Measurements from ENCODE around the gene RAD51B.

The RAD51B gene

GRCh38 chr14:68623826-68624225 is 804.2 kb downstream of the RAD51B start:
- DNase-seq (ENCODE audit: low read depth, low spot score) = peak; percentile 28
- no peak for TF ChIP-seq CTCF (IDR thresholded peaks at IDR 0.05; ENCODE audit: low read depth, low read length)
- no peak overlapping the region for H3K4me3 ChIP-seq (ENCODE audit: low read depth, low read length)
- in situ Hi-C loops (cut with HindIII; ENCODE audit: low sequenced_read_pairs) = no loop called here

- DNase-seq (ENCODE audit: low read depth, low spot score) = no peak
- no peak overlapping the region for H3K4me3 ChIP-seq (ENCODE audit: low read depth, low read length)
- in situ Hi-C loops (cut with HindIII; ENCODE audit: low sequenced_read_pairs) = no loop called here
- no peak for TF ChIP-seq CTCF (IDR thresholded peaks at IDR 0.05; ENCODE audit: low read depth, low read length)
Observed at GRCh38 chr14:68624541-68625220, 805.1 kb downstream of the RAD51B start.

GRCh38 chr14:68625366-68626090 is 805.9 kb downstream of the RAD51B start:
- DNase-seq (ENCODE audit: low read depth, low spot score) = no peak
- in situ Hi-C loops (cut with HindIII; ENCODE audit: low sequenced_read_pairs) = no loop called here
- H3K4me3 ChIP-seq (ENCODE audit: low read depth, low read length) = no peak overlapping the region
- no peak for TF ChIP-seq CTCF (IDR thresholded peaks at IDR 0.05; ENCODE audit: low read depth, low read length)

- DNase-seq (ENCODE audit: low read depth, low spot score) = no peak
- H3K4me3 ChIP-seq (ENCODE audit: low read depth, low read length) = no peak overlapping the region
- in situ Hi-C loops (cut with HindIII; ENCODE audit: low sequenced_read_pairs) = no loop called here
- TF ChIP-seq CTCF (IDR thresholded peaks at IDR 0.05; ENCODE audit: low read depth, low read length) = no peak
Observed at GRCh38 chr14:68626386-68626785, 806.8 kb downstream of the RAD51B start.

GRCh38 chr14:68627050-68627867 is 807.7 kb downstream of the RAD51B start:
- in situ Hi-C loops (cut with HindIII; ENCODE audit: low sequenced_read_pairs) = no loop called here
- DNase-seq (ENCODE audit: low read depth, low spot score) = peak; percentile 27

More at GRCh38 chr14:68627050-68627867, 807.7 kb downstream of the RAD51B start:
- no peak for TF ChIP-seq CTCF (IDR thresholded peaks at IDR 0.05; ENCODE audit: low read depth, low read length)
- no peak overlapping the region for H3K4me3 ChIP-seq (ENCODE audit: low read depth, low read length)
